ENCODE results near the gene CST7.

DNA sequence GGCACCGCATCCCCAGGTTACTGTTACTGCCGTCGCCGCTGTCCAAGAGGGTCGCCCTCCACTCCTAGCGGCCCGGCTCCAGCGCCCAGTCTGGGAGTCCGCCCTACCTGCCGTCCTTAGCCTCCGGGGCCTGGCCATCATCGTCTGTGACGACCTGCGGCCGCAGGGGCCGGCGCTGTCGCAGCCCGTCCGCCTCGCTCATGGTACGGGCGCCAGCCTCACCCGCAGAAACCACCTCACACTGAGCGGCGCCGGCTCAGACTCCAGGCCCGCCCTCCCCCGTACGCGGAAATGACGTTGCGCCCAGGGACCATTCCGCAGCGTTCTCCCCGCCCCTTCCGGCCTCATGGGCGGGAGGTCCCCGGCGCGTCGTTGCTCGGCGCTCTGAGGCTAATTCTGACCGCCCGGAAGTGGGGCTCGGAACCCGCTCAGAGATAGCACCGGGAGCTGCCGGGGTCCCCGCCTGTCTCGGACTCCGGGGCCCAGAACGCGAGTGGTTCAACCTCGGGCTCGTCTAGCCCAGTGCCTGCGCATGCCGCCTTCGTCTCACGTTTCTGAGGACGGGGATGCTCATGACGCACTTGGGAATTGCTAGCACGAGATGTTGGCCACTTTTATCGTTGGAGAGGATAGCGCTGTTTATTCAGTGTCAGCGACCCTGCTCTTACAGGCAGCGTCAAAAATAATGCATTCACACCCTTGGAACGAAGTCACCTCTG is 43.6 kb downstream of the CST7 start, which contains the start of gene APMAP:
- no peak for TF ChIP-seq TARDBP (IDR thresholded peaks at IDR 0.05; ENCODE audit: borderline replicate concordance)
- TF ChIP-seq, protein P1, sequence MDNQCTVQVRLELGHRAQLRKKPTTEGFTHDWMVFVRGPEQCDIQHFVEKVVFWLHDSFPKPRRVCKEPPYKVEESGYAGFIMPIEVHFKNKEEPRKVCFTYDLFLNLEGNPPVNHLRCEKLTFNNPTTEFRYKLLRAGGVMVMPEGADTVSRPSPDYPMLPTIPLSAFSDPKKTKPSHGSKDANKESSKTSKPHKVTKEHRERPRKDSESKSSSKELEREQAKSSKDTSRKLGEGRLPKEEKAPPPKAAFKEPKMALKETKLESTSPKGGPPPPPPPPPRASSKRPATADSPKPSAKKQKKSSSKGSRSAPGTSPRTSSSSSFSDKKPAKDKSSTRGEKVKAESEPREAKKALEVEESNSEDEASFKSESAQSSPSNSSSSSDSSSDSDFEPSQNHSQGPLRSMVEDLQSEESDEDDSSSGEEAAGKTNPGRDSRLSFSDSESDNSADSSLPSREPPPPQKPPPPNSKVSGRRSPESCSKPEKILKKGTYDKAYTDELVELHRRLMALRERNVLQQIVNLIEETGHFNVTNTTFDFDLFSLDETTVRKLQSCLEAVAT (IDR thresholded peaks at IDR 0.05), result peak; percentile 73; the same call in 1 of the 2 replicates
- no peak for TF ChIP-seq HDAC2 (IDR thresholded peaks at IDR 0.05)
- TF ChIP-seq, protein P2, sequence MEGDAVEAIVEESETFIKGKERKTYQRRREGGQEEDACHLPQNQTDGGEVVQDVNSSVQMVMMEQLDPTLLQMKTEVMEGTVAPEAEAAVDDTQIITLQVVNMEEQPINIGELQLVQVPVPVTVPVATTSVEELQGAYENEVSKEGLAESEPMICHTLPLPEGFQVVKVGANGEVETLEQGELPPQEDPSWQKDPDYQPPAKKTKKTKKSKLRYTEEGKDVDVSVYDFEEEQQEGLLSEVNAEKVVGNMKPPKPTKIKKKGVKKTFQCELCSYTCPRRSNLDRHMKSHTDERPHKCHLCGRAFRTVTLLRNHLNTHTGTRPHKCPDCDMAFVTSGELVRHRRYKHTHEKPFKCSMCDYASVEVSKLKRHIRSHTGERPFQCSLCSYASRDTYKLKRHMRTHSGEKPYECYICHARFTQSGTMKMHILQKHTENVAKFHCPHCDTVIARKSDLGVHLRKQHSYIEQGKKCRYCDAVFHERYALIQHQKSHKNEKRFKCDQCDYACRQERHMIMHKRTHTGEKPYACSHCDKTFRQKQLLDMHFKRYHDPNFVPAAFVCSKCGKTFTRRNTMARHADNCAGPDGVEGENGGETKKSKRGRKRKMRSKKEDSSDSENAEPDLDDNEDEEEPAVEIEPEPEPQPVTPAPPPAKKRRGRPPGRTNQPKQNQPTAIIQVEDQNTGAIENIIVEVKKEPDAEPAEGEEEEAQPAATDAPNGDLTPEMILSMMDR (IDR thresholded peaks at IDR 0.05 in 2 of 3, conservative IDR thresholded peaks at IDR 0.05 in 1 of 3; ENCODE audit: control insufficient read depth in 2 of 3, extremely low read depth in 1 of 3, insufficient read depth in 1 of 3, low read depth in 3 of 3, low read length in 3 of 3), result no peak
- TF ChIP-seq, protein P3, sequence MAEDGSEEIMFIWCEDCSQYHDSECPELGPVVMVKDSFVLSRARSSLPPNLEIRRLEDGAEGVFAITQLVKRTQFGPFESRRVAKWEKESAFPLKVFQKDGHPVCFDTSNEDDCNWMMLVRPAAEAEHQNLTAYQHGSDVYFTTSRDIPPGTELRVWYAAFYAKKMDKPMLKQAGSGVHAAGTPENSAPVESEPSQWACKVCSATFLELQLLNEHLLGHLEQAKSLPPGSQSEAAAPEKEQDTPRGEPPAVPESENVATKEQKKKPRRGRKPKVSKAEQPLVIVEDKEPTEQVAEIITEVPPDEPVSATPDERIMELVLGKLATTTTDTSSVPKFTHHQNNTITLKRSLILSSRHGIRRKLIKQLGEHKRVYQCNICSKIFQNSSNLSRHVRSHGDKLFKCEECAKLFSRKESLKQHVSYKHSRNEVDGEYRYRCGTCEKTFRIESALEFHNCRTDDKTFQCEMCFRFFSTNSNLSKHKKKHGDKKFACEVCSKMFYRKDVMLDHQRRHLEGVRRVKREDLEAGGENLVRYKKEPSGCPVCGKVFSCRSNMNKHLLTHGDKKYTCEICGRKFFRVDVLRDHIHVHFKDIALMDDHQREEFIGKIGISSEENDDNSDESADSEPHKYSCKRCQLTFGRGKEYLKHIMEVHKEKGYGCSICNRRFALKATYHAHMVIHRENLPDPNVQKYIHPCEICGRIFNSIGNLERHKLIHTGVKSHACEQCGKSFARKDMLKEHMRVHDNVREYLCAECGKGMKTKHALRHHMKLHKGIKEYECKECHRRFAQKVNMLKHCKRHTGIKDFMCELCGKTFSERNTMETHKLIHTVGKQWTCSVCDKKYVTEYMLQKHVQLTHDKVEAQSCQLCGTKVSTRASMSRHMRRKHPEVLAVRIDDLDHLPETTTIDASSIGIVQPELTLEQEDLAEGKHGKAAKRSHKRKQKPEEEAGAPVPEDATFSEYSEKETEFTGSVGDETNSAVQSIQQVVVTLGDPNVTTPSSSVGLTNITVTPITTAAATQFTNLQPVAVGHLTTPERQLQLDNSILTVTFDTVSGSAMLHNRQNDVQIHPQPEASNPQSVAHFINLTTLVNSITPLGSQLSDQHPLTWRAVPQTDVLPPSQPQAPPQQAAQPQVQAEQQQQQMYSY (CRISPR knock-in tag; IDR thresholded peaks at IDR 0.05), result no peak
- TF ChIP-seq ESRRA (IDR thresholded peaks at IDR 0.05; ENCODE audit: low read length), result no peak
- no peak for TF ChIP-seq EZH2 (IDR thresholded peaks at IDR 0.05; ENCODE audit: borderline replicate concordance, control insufficient read depth, low read depth, low read length)
- TF ChIP-seq EP300 (IDR thresholded peaks at IDR 0.05; ENCODE audit: borderline replicate concordance in 1 of 2, control insufficient read depth in 1 of 2, low read depth in 2 of 2, low read length in 2 of 2), result 0 out of 4 replicates have a peak, but pooled peaks of 1 of the 2 experiments have one; percentile 39
- peak; percentile 93 for TF ChIP-seq POLR2AphosphoS5 (IDR thresholded peaks at IDR 0.05; ENCODE audit: low read length)
- TF ChIP-seq CREB1 (IDR thresholded peaks at IDR 0.05; ENCODE audit: low read depth), result peak; percentile 96
